Kidney (tissue), 14 donors: ENCODE results near the gene LRRC32. TPM values are rescaled to one million over a fixed set of nuclear protein-coding genes. Genes with fewer than 3 reads are reported as not detected.

Experiments used
- DNase-seq, 5 donors: peaks; one replicate each; pipeline ENCODE4 v3.0.0-alpha.2; 2013 to 2020
- FAIRE-seq: peaks from 2 replicates; lab custom pipeline; 2012; peaks lifted over from hg19 to GRCh38; lab: Jason Lieb, UNC
- H3K27ac ChIP-seq, 2 donors: one replicate each; pipeline ENCODE4 v1.7.0; 2013; ENCODE audit warnings: low read depth in 2 of 2, low read length in 2 of 2, inconsistent platforms in 1 of 2
- H3K27me3 ChIP-seq: one replicate; pipeline ENCODE4 v1.7.1; 2013; ENCODE audit warnings: low read length, inconsistent platforms; ENCODE audit not compliant: control insufficient read depth, insufficient read depth
- H3K36me3 ChIP-seq, 3 donors: one replicate each; pipeline versions ENCODE4 v1.7.0 to v1.7.1; 2013; ENCODE audit warnings: low read length in 3 of 3, control low read depth in 1 of 3, inconsistent platforms in 1 of 3; ENCODE audit not compliant: insufficient read depth in 3 of 3, control insufficient read depth in 2 of 3
- H3K4me1 ChIP-seq, 3 donors: one replicate each; pipeline versions ENCODE4 v1.7.0 to v1.7.1; 2013; ENCODE audit warnings: low read length in 3 of 3, inconsistent platforms in 1 of 3, low read depth in 1 of 3; ENCODE audit not compliant: control insufficient read depth in 2 of 3, insufficient read depth in 2 of 3
- H3K4me3 ChIP-seq, 3 donors: one replicate each; pipeline versions ENCODE4 v1.7.0 to v1.8.1; 2013; ENCODE audit warnings: low read length in 3 of 3, control low read depth in 1 of 3, inconsistent platforms in 1 of 3
- H3K9ac ChIP-seq, 3 donors: one replicate each; pipeline versions ENCODE4 v1.7.0 to v1.7.1; 2013; ENCODE audit warnings: low read length in 3 of 3, control low read depth in 1 of 3, inconsistent platforms in 1 of 3
- H3K9me3 ChIP-seq, 3 donors: one replicate each; pipeline versions ENCODE4 v1.7.0 to v1.7.1; 2013; ENCODE audit warnings: low read length in 3 of 3, control low read depth in 1 of 3, inconsistent platforms in 1 of 3; ENCODE audit not compliant: control insufficient read depth in 2 of 3, insufficient read depth in 1 of 3
- CTCF ChIP-seq: IDR thresholded peaks from 3 replicates; pipeline ENCODE4 v1.5.1; 2012; ENCODE audit warnings: mild to moderate bottlenecking, moderate library complexity, borderline replicate concordance; ENCODE audit not compliant: insufficient read depth; ENCODE audit errors: extremely low read depth
- intact Hi-C: fragments of 100-400 bp; cut with DNase I; formaldehyde crosslinking; loops from one replicate; pipeline ENCODE4 v1.11.1; 2022
- polyA plus RNA-seq: library from polyadenylated mRNA; stranded (reverse); fragments of 350-450 nt; fragmentation: Illumina TruSeq; extraction: RNeasy Lipid Tissue Mini Kit (QIAGEN cat#74804); gene quantifications from one replicate; pipeline ENCODE4 v1.2.3, GENCODE V29; 2014; ENCODE audit warnings: low read depth, low replicate concordance; ENCODE audit not compliant: insufficient read depth
- total RNA-seq: library from RNA; stranded (reverse); fragmentation: NEBNext Ultra II Directional; extraction: Animal tissue kit (Norgen Biotek cat#: 25700); gene quantifications from one replicate; pipeline ENCODE4 v1.2.1, GENCODE V29; 2021
- donor health status: control.
- donor health status: control.
- donor health status: control.
- donor health status: control.
- donor health status: control.
- donor health status: DM: yes; HTN: yes; CAD: no.
- donor health status: Normal renal cell carcinoma (clear cell type).

Gene LRRC32
- total and polyA plus RNA-seq, 2 donors from 2014 or later: 105 to 136 TPM

GRCh38 chr11:76637491-76638269, 32.9 kb downstream of the LRRC32 start:
- no peaks in the 10 kb centered on the region for H3K36me3 ChIP-seq
- no peak for TF ChIP-seq CTCF
- intact Hi-C loops: no loop called here
- no peak overlapping the region for H3K9ac ChIP-seq
- H3K27ac ChIP-seq: peak overlapping the region; percentile 17 to 42
- no peaks in the 10 kb centered on the region for H3K9me3 ChIP-seq
- H3K27me3 ChIP-seq: no peaks in the 10 kb centered on the region
- peaks cover 0 to 12% (median 3%) of the 10 kb centered on the region in 3 donors for H3K4me1 ChIP-seq
- DNase-seq (peak in 2 of 5 donors; percentile 47 to 88), FAIRE-seq (no peak)
- H3K4me3 ChIP-seq: no peak overlapping the region

GRCh38 chr11:76636826-76637460, 33.6 kb downstream of the LRRC32 start:
- intact Hi-C loops: no loop called here
- Histone ChIP-seq H3K36me3 (no peaks in the 10 kb centered on the region), H3K9me3 (no peaks in the 10 kb centered on the region), H3K9ac (no peak overlapping the region), H3K27me3 (no peaks in the 10 kb centered on the region), H3K4me3 (no peak overlapping the region), H3K4me1 (peaks cover 0 to 12% (median 3%) of the 10 kb centered on the region in 3 donors), H3K27ac (peak overlapping the region; percentile 16 to 42)
- no peak for TF ChIP-seq CTCF
- FAIRE-seq (no peak), DNase-seq (no peak)

- Histone ChIP-seq H3K27me3 (no peaks in the 10 kb centered on the region), H3K4me3 (no peak overlapping the region), H3K9ac (no peak overlapping the region), H3K36me3 (no peaks in the 10 kb centered on the region), H3K27ac (no peak overlapping the region), H3K9me3 (no peaks in the 10 kb centered on the region), H3K4me1 (peaks cover 0 to 12% (median 3%) of the 10 kb centered on the region in 3 donors)
- DNase-seq (no peak), FAIRE-seq (no peak)
- no peak for TF ChIP-seq CTCF
- intact Hi-C loops: no loop called here
Observed at GRCh38 chr11:76635991-76636738, 34.4 kb downstream of the LRRC32 start.
